GM23338 (cell line): Measurements from ENCODE around the gene IMMP2L. TPM values are rescaled to one million over a fixed set of nuclear protein-coding genes. Genes with fewer than 3 reads are reported as not detected.
"Not testable (repeated sequence)": the region's sequence is repeated elsewhere in the genome, so short reads cannot be mapped to it uniquely, and the experiment has no call there.

ENCODE experiments used
- ATAC-seq: fragments of 200-7000 bp; cut with Tn5 transposase; 3 replicates; pipeline ENCODE4 v1.9.1; 2020
- DNase-seq: peaks from one replicate; pipeline ENCODE4 v3.0.0-alpha.2; 2015; ENCODE audit warnings: low spot score
- H2AFZ ChIP-seq: fragments of 200-600 bp; sonication (generic); 2 replicates; pipeline ENCODE4 v1.8.0; 2016; ENCODE audit warnings: antibody characterized with exemption, mild to moderate bottlenecking, moderate library complexity
- H3F3A ChIP-seq: fragments of 200-600 bp; sonication (generic); replicated peaks from 2 replicates; pipeline ENCODE4 v1.8.0; 2017; ENCODE audit warnings: antibody characterized with exemption, mixed run types, low read depth
- H3K27ac ChIP-seq: fragments of 200-600 bp; sonication (generic); 2 replicates; pipeline ENCODE4 v1.6.1; 2016; ENCODE audit warnings: low read depth
- H3K27me3 ChIP-seq: fragments of 200-600 bp; sonication (generic); 2 replicates; pipeline ENCODE4 v1.8.0; 2016; ENCODE audit warnings: mild to moderate bottlenecking, mixed run types, moderate library complexity; ENCODE audit not compliant: insufficient read depth
- H3K36me3 ChIP-seq: fragments of 200-600 bp; sonication (generic); 2 replicates; pipeline ENCODE4 v1.8.0; 2016; ENCODE audit warnings: mild to moderate bottlenecking; ENCODE audit not compliant: insufficient read depth
- H3K4me1 ChIP-seq: fragments of 200-600 bp; sonication (generic); 2 replicates; pipeline ENCODE4 v1.8.0; 2016; ENCODE audit warnings: mild to moderate bottlenecking, moderate library complexity; ENCODE audit not compliant: insufficient read depth
- H3K4me2 ChIP-seq: fragments of 200-600 bp; sonication (generic); 2 replicates; pipeline ENCODE4 v1.7.1; 2017; ENCODE audit warnings: mixed run types
- H3K4me3 ChIP-seq: fragments of 200-600 bp; sonication (generic); 2 replicates; pipeline ENCODE4 v1.6.1; 2016; ENCODE audit warnings: mixed run types
- H3K79me2 ChIP-seq: fragments of 200-600 bp; sonication (generic); replicated peaks from 2 replicates; pipeline ENCODE4 v1.8.0; 2017; ENCODE audit warnings: mild to moderate bottlenecking; ENCODE audit not compliant: insufficient read depth
- H3K9me2 ChIP-seq: fragments of 200-600 bp; sonication (generic); 2 replicates; pipeline ENCODE4 v1.8.0; 2017; ENCODE audit not compliant: insufficient read depth
- H4K20me1 ChIP-seq: fragments of 200-600 bp; sonication (generic); replicated peaks from 2 replicates; pipeline ENCODE4 v1.8.0; 2017; ENCODE audit warnings: mild to moderate bottlenecking; ENCODE audit not compliant: insufficient read depth
- H3K27ac Mint-ChIP-seq: 2 replicates; pipeline ENCODE4 v1.8.0; 2020; ENCODE audit warnings: inconsistent platforms, mild to moderate bottlenecking, moderate library complexity, mixed read lengths
- H3K27me3 Mint-ChIP-seq: 3 replicates; pipeline ENCODE4 v1.8.0; 2022; ENCODE audit warnings: low read depth, mild to moderate bottlenecking, moderate library complexity, mixed read lengths, inconsistent platforms; ENCODE audit not compliant: insufficient read depth, poor library complexity
- H3K36me3 Mint-ChIP-seq: 3 replicates; pipeline ENCODE4 v1.8.0; 2021; ENCODE audit warnings: low read depth, mild to moderate bottlenecking, inconsistent platforms, moderate library complexity, mixed read lengths
- H3K4me1 Mint-ChIP-seq: 3 replicates; pipeline ENCODE4 v1.8.0; 2020; ENCODE audit warnings: mild to moderate bottlenecking, inconsistent platforms, mixed read lengths
- H3K4me3 Mint-ChIP-seq: 3 replicates; pipeline ENCODE4 v1.8.0; 2021; ENCODE audit warnings: moderate library complexity, mild to moderate bottlenecking, inconsistent platforms, mixed read lengths
- H3K9me3 Mint-ChIP-seq: 3 replicates; pipeline ENCODE4 v1.8.0; 2020; ENCODE audit warnings: moderate library complexity, mild to moderate bottlenecking, inconsistent platforms, mixed read lengths
- CREB1 ChIP-seq: fragments of 250-450 bp; sonication (Bioruptor Pico); IDR thresholded peaks from 2 replicates; pipeline ENCODE4 v1.5.0; 2020; ENCODE audit warnings: low read depth, mild to moderate bottlenecking, moderate library complexity
- CTCF ChIP-seq, 2 experiments: fragments of 200-600 bp in 1 of 2; sonication (generic) in 1 of 2; conservative IDR thresholded peaks; 2 replicates each; pipeline versions ENCODE4 v1.5.1 to v1.6.1; 2016 to 2017; ENCODE audit warnings: antibody characterized with exemption in 2 of 2, low read depth in 2 of 2, mild to moderate bottlenecking in 2 of 2, moderate library complexity in 1 of 2
- ETS1 ChIP-seq: IDR thresholded peaks from 2 replicates; pipeline ENCODE4 v1.6.1; 2016; ENCODE audit warnings: antibody characterized with exemption
- EZH2 ChIP-seq: fragments of 200-600 bp; sonication (generic); IDR thresholded peaks from one replicate; pipeline ENCODE4 v1.8.0; 2017; ENCODE audit warnings: antibody characterized with exemption, mild to moderate bottlenecking, low read depth; ENCODE audit not compliant: unreplicated experiment
- EZH2phosphoT487 ChIP-seq: fragments of 200-600 bp; sonication (generic); IDR thresholded peaks from one replicate; pipeline ENCODE4 v1.8.1; 2018; ENCODE audit warnings: antibody characterized with exemption; ENCODE audit not compliant: unreplicated experiment
- JUNB ChIP-seq: IDR thresholded peaks from one replicate; pipeline ENCODE4 v1.6.1; 2016; ENCODE audit warnings: antibody characterized with exemption; ENCODE audit not compliant: unreplicated experiment
- NANOG ChIP-seq: IDR thresholded peaks from 2 replicates; pipeline ENCODE4 v1.6.1; 2016; ENCODE audit warnings: antibody characterized with exemption, borderline replicate concordance
- POLR2AphosphoS5 ChIP-seq: IDR thresholded peaks from 2 replicates; pipeline ENCODE4 v1.6.1; 2016; ENCODE audit warnings: antibody characterized with exemption, low read depth
- STAT1 ChIP-seq: IDR thresholded peaks from one replicate; pipeline ENCODE4 v1.6.1; 2016; ENCODE audit warnings: antibody characterized with exemption; ENCODE audit not compliant: unreplicated experiment
- long read RNA-seq: library from polyadenylated mRNA; unstranded; transcript quantifications from one replicate; pipeline ENCODE4 v2.0.0, GENCODE V29; 2020; ENCODE audit not compliant: unreplicated experiment
- polyA plus RNA-seq: library from polyadenylated mRNA; unstranded; fragments of >200 nt; fragmentation: Nextera tagmentation; extraction: Ambion mirVana; gene quantifications from 2 replicates; pipeline ENCODE4 v1.2.1, GENCODE V29; 2016
- total RNA-seq: library from RNA; depleted of rRNA; stranded (reverse); fragments of >200 nt; shearing (Covaris generic); gene quantifications from 2 replicates; pipeline ENCODE4 v1.2.3, GENCODE V29; 2014; rRNA removed

The IMMP2L gene
- total RNA-seq: 7.3 and 7.7 TPM in 2 replicates
- 14.0 and 17.3 TPM in 2 replicates for polyA plus RNA-seq
- long read RNA-seq, partial matches to known transcripts: 0 of 4 reads
- long read RNA-seq, other reads (novel, unspliced or antisense): 4 of 4 reads

- H3K4me3 ChIP-seq: peak within 1 kb of the TSS; percentile 66
- H3F3A ChIP-seq: no peaks in the 10 kb centered on the region
- peak; percentile 45; the same call in 1 of the 2 replicates for TF ChIP-seq POLR2AphosphoS5
- peak; percentile 44 to 68 for TF ChIP-seq CTCF (conservative IDR thresholded peaks at IDR 0.05; ENCODE audit: low read depth in 2 of 2)
- TF ChIP-seq STAT1: no peak
- H2AFZ ChIP-seq: peak within 1 kb of the TSS; percentile 95
- H3K79me2 ChIP-seq: 0 out of 2 replicates have a peak, but pooled peaks cover 7% of the 10 kb centered on the region
- ATAC-seq (peak; percentile 96), DNase-seq (peak; percentile 91)
- H3K36me3 Mint-ChIP-seq: peaks cover 9% of the 10 kb centered on the region
- H3K9me2 ChIP-seq: no peaks in the 10 kb centered on the region
- H3K27me3 ChIP-seq: no peaks in the 10 kb centered on the region
- peak within 1 kb of the TSS; percentile 88 for H3K4me2 ChIP-seq
- H3K27ac ChIP-seq: peak within 1 kb of the TSS; percentile 45
- peaks cover 3% of the 10 kb centered on the region for H3K27me3 Mint-ChIP-seq
- H3K4me3 Mint-ChIP-seq: peak within 1 kb of the TSS; percentile 90
- H3K4me1 ChIP-seq: peaks cover 6% of the 10 kb centered on the region
- H3K36me3 ChIP-seq: no peaks in the 10 kb centered on the region; the same call in 1 of the 2 replicates
- H3K4me1 Mint-ChIP-seq: peaks cover 20% of the 10 kb centered on the region; the same call in 2 of the 3 replicates
- no peaks in the 10 kb centered on the region for H4K20me1 ChIP-seq
- H3K9me3 Mint-ChIP-seq: peaks cover 2% of the 10 kb centered on the region; the same call in 2 of the 3 replicates
- peak within 1 kb of the TSS; percentile 90 for H3K27ac Mint-ChIP-seq
These were observed at the start of gene IMMP2L for GRCh38 chr7:111561904-111562732. Gene IMMP2L, minus strand, starts transcription at chr7:111562492.

- not testable (repeated sequence) for H4K20me1 ChIP-seq, H3K79me2 ChIP-seq, H3K27me3 Mint-ChIP-seq, H3K4me3 Mint-ChIP-seq, H3K4me3 ChIP-seq, H3K4me1 ChIP-seq, H3K36me3 ChIP-seq, H3K9me2 ChIP-seq, H3K4me2 ChIP-seq, H3K27me3 ChIP-seq, H3K27ac Mint-ChIP-seq, H3K27ac ChIP-seq, H2AFZ ChIP-seq, DNase-seq, H3F3A ChIP-seq, ATAC-seq, H3K36me3 Mint-ChIP-seq
- Mint-ChIP-seq H3K4me1 (peaks cover 12% of the 10 kb centered on the region), H3K9me3 (peaks cover 14% of the 10 kb centered on the region)
These were observed 47.4 kb upstream of the IMMP2L start for GRCh38 chr7:111609483-111610254.

GRCh38 chr7:111607621-111608020 is 45.3 kb upstream of the IMMP2L start:
- H3K4me1 ChIP-seq: no peaks in the 10 kb centered on the region
- Mint-ChIP-seq H3K27ac (no peak overlapping the region), H3K4me1 (peaks cover 12% of the 10 kb centered on the region), H3K9me3 (peaks cover 17% of the 10 kb centered on the region), H3K4me3 (no peak overlapping the region), H3K27me3 (no peaks in the 10 kb centered on the region), H3K36me3 (peaks cover 10% of the 10 kb centered on the region; the same call in 2 of the 3 replicates)
- H2AFZ ChIP-seq: no peak overlapping the region
- H3K27me3 ChIP-seq: no peaks in the 10 kb centered on the region
- H3K36me3 ChIP-seq: no peaks in the 10 kb centered on the region
- no peaks in the 10 kb centered on the region for H3K79me2 ChIP-seq
- H3K9me2 ChIP-seq: no peaks in the 10 kb centered on the region
- no peak overlapping the region for H3K4me2 ChIP-seq
- H3K27ac ChIP-seq: no peak overlapping the region
- ATAC-seq (no peak), DNase-seq (no peak)
- H3K4me3 ChIP-seq: no peak overlapping the region
- no peaks in the 10 kb centered on the region for H3F3A ChIP-seq
- no peaks in the 10 kb centered on the region for H4K20me1 ChIP-seq
- no peak for TF ChIP-seq JUNB
- TF ChIP-seq POLR2AphosphoS5: no peak
- TF ChIP-seq EZH2phosphoT487: no peak
- TF ChIP-seq EZH2: no peak
- TF ChIP-seq CREB1 (CRISPR knock-in tag): no peak
- no peak for TF ChIP-seq ETS1
- TF ChIP-seq NANOG: no peak
